K562 (cell line): ENCODE results near the gene MBD6. TPM values are rescaled to one million over a fixed set of nuclear protein-coding genes. Genes with fewer than 3 reads are reported as not detected.

Source experiments
- ATAC-seq: fragments of 200-7000 bp; cut with Tn5 transposase; 3 replicates; pipeline ENCODE4 v1.9.1; 2020; ENCODE audit warnings: moderate library complexity
- BruUV-seq: library from RNA; stranded (reverse); fragments of 400-500 nt; replicated peaks from 2 replicates; lab custom pipeline; 2021; lab: Mats Ljungman, UMichigan
- CTCF ChIA-PET: fragments of 300-600 bp; formaldehyde crosslinking; extraction: SDS; loops from one replicate; lab custom pipeline; 2021; ENCODE audit warnings: low intra/inter-chr PET ratio; lab: Yijun Ruan, JAX
- POLR2A ChIA-PET: fragments of 300-600, 350-650 bp; sonication (Branson Sonifier 250); formaldehyde crosslinking; extraction: SDS; loops from one replicate; lab custom pipeline; 2021; ENCODE audit warnings: antibody characterized with exemption, inconsistent platforms; lab: Yijun Ruan, JAX
- DNase-seq, 4 experiments: peaks; one replicate each; pipeline versions ENCODE4 v3.0.0 to v3.0.0-alpha.2; 2011 to 2018; ENCODE audit warnings: low spot score in 3 of 4, mixed read lengths in 3 of 4; ENCODE audit errors: extremely low read depth in 1 of 4
- FAIRE-seq: peaks from 2 replicates; lab custom pipeline; 2011; peaks lifted over from hg19 to GRCh38; lab: Jason Lieb, UNC
- H2AFZ ChIP-seq: 2 replicates; pipeline ENCODE4 v1.6.0; 2011; ENCODE audit warnings: low read depth, low read length, control low read depth, inconsistent platforms
- H3K27ac ChIP-seq: fragments of 200-600 bp; 3 replicates; pipeline ENCODE4 v1.8.0; 2011; ENCODE audit warnings: low read depth, mild to moderate bottlenecking, control low read depth, inconsistent platforms, low read length, moderate library complexity, mixed read lengths; ENCODE audit errors: extremely low read depth
- H3K27me3 ChIP-seq, 2 experiments: fragments of 300-600 bp in 1 of 2; 2 replicates in 1 of 2; 3 replicates in 1 of 2; pipeline versions ENCODE4 v1.6.0 to v1.8.0; 2011; ENCODE audit warnings: inconsistent platforms in 2 of 2, low read length in 2 of 2, mild to moderate bottlenecking in 1 of 2, mixed read lengths in 1 of 2, moderate library complexity in 1 of 2; ENCODE audit not compliant: control insufficient read depth in 2 of 2, insufficient read depth in 2 of 2
- H3K36me3 ChIP-seq: fragments of 300-600 bp; 3 replicates; pipeline ENCODE4 v1.8.0; 2011; ENCODE audit warnings: mild to moderate bottlenecking, low read length, inconsistent platforms; ENCODE audit not compliant: control insufficient read depth, insufficient read depth
- H3K4me1 ChIP-seq, 2 experiments: fragments of 200-600 bp in 1 of 2; replicated peaks in 1 of 2; 2 replicates in 1 of 2; 3 replicates in 1 of 2; pipeline versions ENCODE4 v1.5.1 to v1.8.0; 2011; ENCODE audit warnings: inconsistent platforms in 2 of 2, low read length in 2 of 2, mild to moderate bottlenecking in 1 of 2, mixed read lengths in 1 of 2, moderate library complexity in 1 of 2; ENCODE audit not compliant: control insufficient read depth in 2 of 2, insufficient read depth in 2 of 2
- H3K4me2 ChIP-seq: 2 replicates; pipeline ENCODE4 v1.6.1; 2011; ENCODE audit warnings: low read length, control low read depth, inconsistent platforms, mixed read lengths; ENCODE audit not compliant: insufficient read depth
- H3K4me3 ChIP-seq: fragments of 200-600 bp; sonication (generic), shearing (Covaris generic); 2 replicates; pipeline ENCODE4 v1.5.1; 2016; ENCODE audit warnings: control low read depth, inconsistent platforms
- H3K79me2 ChIP-seq: fragments of 200-600 bp; 3 replicates; pipeline ENCODE4 v1.8.0; 2011; ENCODE audit warnings: low read length, inconsistent platforms; ENCODE audit not compliant: control insufficient read depth, insufficient read depth
- H3K9ac ChIP-seq, 2 experiments: 2 replicates each; pipeline versions ENCODE4 v1.6.0 to v1.6.1; 2011; ENCODE audit warnings: low read depth in 2 of 2, low read length in 2 of 2, control low read depth in 1 of 2, inconsistent platforms in 1 of 2, mild to moderate bottlenecking in 1 of 2, mixed read lengths in 1 of 2; ENCODE audit not compliant: insufficient read depth in 1 of 2
- H3K9me1 ChIP-seq: one replicate; pipeline ENCODE4 v1.6.0; 2011; ENCODE audit warnings: inconsistent platforms, mild to moderate bottlenecking, low read length, moderate library complexity; ENCODE audit not compliant: control insufficient read depth, insufficient read depth
- H3K9me3 ChIP-seq: replicated peaks from 2 replicates; pipeline ENCODE4 v1.5.1; 2011; ENCODE audit warnings: low read depth, low read length, inconsistent platforms; ENCODE audit not compliant: control insufficient read depth, insufficient read depth
- H4K20me1 ChIP-seq: replicated peaks from 2 replicates; pipeline ENCODE4 v1.6.1; 2011; ENCODE audit warnings: low read length, inconsistent platforms, mixed read lengths; ENCODE audit not compliant: control insufficient read depth, insufficient read depth
- CHD1 ChIP-seq: fragments of 200-600 bp; sonication (generic); IDR thresholded peaks from one replicate; pipeline ENCODE4 v1.6.1; 2012; ENCODE audit warnings: mild to moderate bottlenecking, moderate library complexity, low read length, inconsistent platforms
- E2F6 ChIP-seq, 2 experiments: IDR thresholded peaks; 2 replicates each; pipeline ENCODE4 v1.6.1; 2011; ENCODE audit warnings: borderline replicate concordance in 1 of 2, control low read depth in 1 of 2, low read depth in 1 of 2, low read length in 1 of 2, mild to moderate bottlenecking in 1 of 2, mixed read lengths in 1 of 2, moderate library complexity in 1 of 2; ENCODE audit not compliant: insufficient read depth in 1 of 2, insufficient read length in 1 of 2, poor library complexity in 1 of 2, severe bottlenecking in 1 of 2; ENCODE audit errors: extremely low read depth in 1 of 2
- ELF1 ChIP-seq: fragments of 200-800 bp; sonication (Bioruptor generic); IDR thresholded peaks from 2 replicates; pipeline ENCODE4 v1.6.1; 2016; ENCODE audit warnings: missing genetic modification characterization, missing compliant biosample characterization
- GATA2 ChIP-seq: sonication (generic); formaldehyde crosslinking; IDR thresholded peaks from 2 replicates; pipeline ENCODE4 v1.4.0; 2020; ENCODE audit warnings: mild to moderate bottlenecking, missing genetic modification reagents
- LEF1 ChIP-seq: fragments of 450-650 bp; IDR thresholded peaks from 2 replicates; pipeline ENCODE4 v1.6.1; 2016; ENCODE audit warnings: mild to moderate bottlenecking
- RNF219 ChIP-seq: fragments of 250-450 bp; sonication (Bioruptor Pico); IDR thresholded peaks from 2 replicates; pipeline ENCODE4 v1.5.0; 2022; ENCODE audit warnings: mild to moderate bottlenecking
- SAFB ChIP-seq: fragments of 200-400 bp; formaldehyde crosslinking; IDR thresholded peaks from 2 replicates; pipeline ENCODE4 v1.6.1; 2017; ENCODE audit warnings: low read depth, low read length, borderline replicate concordance
- SIN3B ChIP-seq: fragments of 450-650 bp; IDR thresholded peaks from 2 replicates; pipeline ENCODE4 v1.6.1; 2017; ENCODE audit warnings: low read depth, mild to moderate bottlenecking, moderate library complexity
- SPI1 ChIP-seq: IDR thresholded peaks from 2 replicates; pipeline ENCODE4 v1.6.1; 2011; ENCODE audit warnings: low read depth, low read length, control low read depth, borderline replicate concordance
- ZBTB5 ChIP-seq: fragments of 450-650 bp; IDR thresholded peaks from 2 replicates; pipeline ENCODE4 v1.6.1; 2017; ENCODE audit warnings: antibody characterized with exemption
- ZNF277 ChIP-seq: fragments of 250-450 bp; sonication (Bioruptor Pico); IDR thresholded peaks from 2 replicates; pipeline ENCODE4 v1.8.0; 2022; ENCODE audit warnings: inconsistent platforms, mild to moderate bottlenecking, moderate library complexity, borderline replicate concordance
- ZNF511 ChIP-seq: sonication (generic); formaldehyde crosslinking; IDR thresholded peaks from 2 replicates; pipeline ENCODE4 v1.8.0; 2022; ENCODE audit warnings: mild to moderate bottlenecking, missing genetic modification reagents
- WGBS: fragments of 100-300 bp; shearing (Covaris generic); methylation state at CpG from one replicate; pipeline ENCODE4 v1.1.6; 2016; ENCODE audit warnings: low coverage, mixed read lengths; ENCODE audit not compliant: insufficient coverage; ENCODE audit errors: missing lambda C conversion rate; 5-methylcytosine and 5-hydroxymethylcytosine counted together
- in situ Hi-C: fragments of 300-500 bp; cut with MboI; formaldehyde crosslinking; loops from 4 replicates; pipeline ENCODE4 v1.15.0; 2018; ENCODE audit warnings: inconsistent platforms, mixed read lengths
- intact Hi-C: fragments of 100-400 bp; cut with micrococcal nuclease; formaldehyde crosslinking; loops from 2 replicates; pipeline ENCODE4 v1.14.2; 2022
- polyA plus RNA-seq, 8 experiments: library from polyadenylated mRNA; depleted of rRNA in 4 of 8; stranded (reverse) in 5 of 8; unstranded in 3 of 8; fragments of >200 nt; fragmentation: Nextera tagmentation in 2 of 8; fragmentation: Illumina TruSeq in 1 of 8; extraction: Ambion mirVana in 2 of 8; extraction: Trizol in 1 of 8; gene quantifications; 2 replicates each; pipeline versions ENCODE4 v1.2.1 to v1.2.3, GENCODE V29; 2011 to 2014; ENCODE audit warnings: inconsistent platforms in 1 of 8, missing spikeins in 1 of 8
- total RNA-seq, 7 experiments: library from RNA; depleted of rRNA in 6 of 7; stranded (reverse); fragments of >200 nt in 6 of 7; fragmentation: Illumina TruSeq in 2 of 7; extraction: Trizol in 2 of 7; gene quantifications; 2 replicates each; pipeline versions ENCODE4 v1.2.1 to v1.2.3, GENCODE V29; 2011 to 2021; ENCODE audit warnings: low replicate concordance in 1 of 7

Gene MBD6
- total and polyA plus RNA-seq, 9 of the 15 experiments (the other 6 are each of a cell fraction or from before 2014, with no cell fraction given) = 2.0 to 54.8 (median 3.8) TPM

GRCh38 chr12:57477710-57478681, 44.6 kb upstream of the MBD6 start:
- no peaks in the 10 kb centered on the region for H3K9me1 ChIP-seq
- ChIA-PET CTCF (no interaction called here), POLR2A (interaction anchor here (0.8 kb wide), 1 partner anchor 42 kb away, joined by 5 read pairs; the partner anchor contains the start of gene DDIT3)
- H3K4me1 ChIP-seq = peaks cover 39 to 51% of the 10 kb centered on the region in 2 experiments
- peak overlapping the region; percentile 51 for H3K4me2 ChIP-seq
- H3K9me3 ChIP-seq = no peaks in the 10 kb centered on the region
- BruUV-seq = no TSS peak
- H3K4me3 ChIP-seq = no peak overlapping the region
- H3K36me3 ChIP-seq = no peaks in the 10 kb centered on the region
- intact Hi-C loops = no loop called here
- H3K27me3 ChIP-seq = no peaks in the 10 kb centered on the region
- WGBS = 19% methylated on average over 10 of the region's 12 CpGs
- DNase-seq = peak; percentile 48 to 62 (median 48)
- H2AFZ ChIP-seq = peak overlapping the region; percentile 93
- H3K27ac ChIP-seq = peak overlapping the region; percentile 61
- peak; percentile 86 for FAIRE-seq
- H3K9ac ChIP-seq = peak overlapping the region; percentile 47 to 86; a peak in 3 of 4 replicates
- H4K20me1 ChIP-seq = no peaks in the 10 kb centered on the region
- ATAC-seq = peak; percentile 71
- H3K79me2 ChIP-seq = no peaks in the 10 kb centered on the region
- in situ Hi-C loops = no loop called here
- TF ChIP-seq ELF1 (tag) (peak; percentile 56), ZNF277 (CRISPR knock-in tag) (no peak), GATA2 (CRISPR knock-in tag) (no peak), ZNF511 (no peak), LEF1 (peak; percentile 10; the same call in 1 of the 2 replicates), SAFB (no peak), E2F6 (IDR thresholded peaks at IDR 0.05; ENCODE audit: borderline replicate concordance in 1 of 2, extremely low read depth in 1 of 2, insufficient read depth in 1 of 2, insufficient read length in 1 of 2, low read depth in 1 of 2, low read length in 1 of 2, poor library complexity in 1 of 2, severe bottlenecking in 1 of 2) (peak in 1 of 2 experiments; percentile 11), ZBTB5 (peak; percentile 76; the same call in 1 of the 2 replicates), SPI1 (peak; percentile 76), CHD1 (no peak), SIN3B (no peak), RNF219 (CRISPR knock-in tag) (no peak)
